NCI-H1092 (cell line): Measurements from ENCODE around the gene STX3.

Experiments used
- DNase-seq: peaks from one replicate; lab custom pipeline; 2025; lab: John Stamatoyannopoulos, UW

Gene STX3

GRCh38 chr11:59754859-59755700 lies at the start of gene STX3:
Gene STX3 (plus strand): TSS chr11:59755376. CDS start chr11:59755606, 230 bp downstream.
- no peak for DNase-seq

- DNase-seq, result no peak
Observed at GRCh38 chr11:59706518-59707285, 48.5 kb upstream of the STX3 start.

DNA sequence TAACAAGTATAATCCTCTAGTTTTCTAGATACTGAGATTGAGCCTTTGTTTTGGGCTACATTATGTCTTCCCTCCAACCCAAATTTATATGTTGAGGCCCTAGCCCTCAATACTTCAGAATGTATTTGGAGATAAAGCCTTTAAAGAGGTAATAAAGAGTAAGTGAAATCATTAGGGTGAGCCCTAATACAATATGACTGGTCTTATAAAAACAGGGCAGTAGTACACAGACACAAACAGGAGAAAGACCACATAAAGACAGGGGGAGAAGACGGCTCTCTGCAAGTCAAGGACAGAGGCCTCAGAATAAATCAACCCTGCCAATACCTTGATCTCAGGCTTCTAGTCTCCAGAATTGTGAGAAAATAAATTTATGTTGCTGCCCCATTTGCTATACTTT lies 47.8 kb upstream of the STX3 start:
- no peak for DNase-seq

- no peak for DNase-seq
Observed at GRCh38 chr11:59708537-59708936, 46.6 kb upstream of the STX3 start.

GRCh38 chr11:59710136-59710847 lies 44.9 kb upstream of the STX3 start:
- DNase-seq, result no peak

DNA sequence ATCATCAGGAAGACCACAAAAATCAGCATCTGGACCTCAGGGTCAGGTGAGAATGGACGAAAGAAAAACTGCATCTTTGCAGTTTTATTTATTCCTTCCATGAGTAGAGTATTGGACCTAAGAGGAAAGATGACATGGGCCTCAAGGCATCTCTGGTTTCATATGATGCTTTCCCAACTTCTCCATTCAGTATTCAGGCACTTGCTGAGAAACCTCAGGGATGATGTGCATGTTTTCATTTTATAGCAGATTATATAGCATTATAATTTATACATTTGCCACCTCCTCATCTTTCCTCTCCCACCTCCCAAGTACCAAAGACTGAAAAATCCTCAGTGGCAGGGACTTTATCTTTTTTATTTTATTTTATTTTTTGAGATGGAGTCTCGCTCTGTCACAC lies 41.4 kb upstream of the STX3 start, which contains the start of gene OR10V1:
TSS of gene OR10V1 (minus strand) at position 101 of the 400 bp plus-strand sequence. CDS start at position 101, 0 bp downstream.
- no peak for DNase-seq

GRCh38 chr11:59716051-59716450 lies 39.1 kb upstream of the STX3 start:
- no peak for DNase-seq

DNA sequence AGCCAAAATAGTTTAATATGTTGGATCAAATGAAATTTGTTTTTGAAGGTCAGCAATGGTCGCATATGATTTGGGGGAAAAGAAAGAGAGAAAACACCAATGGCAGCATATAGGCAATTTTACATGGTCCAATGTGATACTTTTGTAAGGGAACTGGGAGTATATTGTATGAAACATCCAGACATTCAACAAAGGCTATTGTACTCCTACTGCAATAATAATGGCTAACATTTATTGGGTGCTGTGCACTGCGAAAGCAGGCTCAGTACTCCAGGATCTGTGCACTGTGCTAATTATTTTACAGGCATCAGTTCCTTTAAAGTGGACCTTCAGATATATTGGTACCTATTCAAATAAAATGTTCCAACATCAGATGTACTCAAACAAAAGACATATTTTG lies 35.6 kb upstream of the STX3 start:
- DNase-seq, result no peak

- no peak for DNase-seq
Observed at GRCh38 chr11:59724066-59724465, 31.1 kb upstream of the STX3 start.

DNA sequence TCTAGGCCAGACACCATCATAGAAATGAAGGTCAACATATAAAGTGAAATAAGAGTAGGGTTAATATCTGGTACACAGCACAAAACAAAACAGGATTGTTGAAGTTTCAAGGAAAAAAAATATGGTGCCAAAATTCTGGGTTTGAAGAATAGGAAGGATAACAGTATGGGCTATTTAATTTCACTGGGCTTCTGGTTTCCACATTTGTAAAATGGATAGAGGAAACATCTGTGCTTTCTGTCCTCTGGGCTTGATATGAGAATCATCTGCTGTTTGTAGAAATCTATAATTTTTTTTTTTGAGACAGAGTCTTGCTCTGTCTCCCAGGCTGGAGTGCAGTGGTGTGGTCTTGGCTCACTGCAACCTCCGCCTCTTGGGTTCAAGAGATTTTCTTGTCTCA lies 27.8 kb upstream of the STX3 start:
- DNase-seq, result no peak

- DNase-seq, result no peak
Observed at GRCh38 chr11:59728154-59728553, 27.0 kb upstream of the STX3 start.

- no peak for DNase-seq
Observed at GRCh38 chr11:59728913-59729312, 26.3 kb upstream of the STX3 start.

GRCh38 chr11:59729834-59730233 lies 25.3 kb upstream of the STX3 start:
- no peak for DNase-seq

- no peak for DNase-seq
Observed at GRCh38 chr11:59730896-59731565, 24.1 kb upstream of the STX3 start.

DNA sequence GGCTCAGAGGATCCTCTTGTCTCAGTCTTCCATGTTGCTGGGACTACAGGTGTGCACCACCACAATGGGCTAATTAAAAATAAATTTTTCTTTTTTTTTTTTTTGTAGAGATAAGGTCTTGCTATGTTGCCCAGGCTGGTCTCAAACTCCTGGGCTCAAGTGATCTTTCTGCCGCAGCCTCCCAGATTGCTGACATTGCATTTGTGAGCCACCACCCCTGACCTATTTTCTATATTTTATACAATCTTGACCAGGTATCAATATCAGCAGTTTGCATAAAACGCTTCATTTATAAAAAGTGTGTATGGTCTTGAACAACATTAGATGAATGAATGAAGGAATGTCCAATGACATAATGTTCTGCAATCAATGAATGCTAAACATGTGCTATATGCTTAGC lies 9.1 kb upstream of the STX3 start:
- DNase-seq, result no peak

DNA sequence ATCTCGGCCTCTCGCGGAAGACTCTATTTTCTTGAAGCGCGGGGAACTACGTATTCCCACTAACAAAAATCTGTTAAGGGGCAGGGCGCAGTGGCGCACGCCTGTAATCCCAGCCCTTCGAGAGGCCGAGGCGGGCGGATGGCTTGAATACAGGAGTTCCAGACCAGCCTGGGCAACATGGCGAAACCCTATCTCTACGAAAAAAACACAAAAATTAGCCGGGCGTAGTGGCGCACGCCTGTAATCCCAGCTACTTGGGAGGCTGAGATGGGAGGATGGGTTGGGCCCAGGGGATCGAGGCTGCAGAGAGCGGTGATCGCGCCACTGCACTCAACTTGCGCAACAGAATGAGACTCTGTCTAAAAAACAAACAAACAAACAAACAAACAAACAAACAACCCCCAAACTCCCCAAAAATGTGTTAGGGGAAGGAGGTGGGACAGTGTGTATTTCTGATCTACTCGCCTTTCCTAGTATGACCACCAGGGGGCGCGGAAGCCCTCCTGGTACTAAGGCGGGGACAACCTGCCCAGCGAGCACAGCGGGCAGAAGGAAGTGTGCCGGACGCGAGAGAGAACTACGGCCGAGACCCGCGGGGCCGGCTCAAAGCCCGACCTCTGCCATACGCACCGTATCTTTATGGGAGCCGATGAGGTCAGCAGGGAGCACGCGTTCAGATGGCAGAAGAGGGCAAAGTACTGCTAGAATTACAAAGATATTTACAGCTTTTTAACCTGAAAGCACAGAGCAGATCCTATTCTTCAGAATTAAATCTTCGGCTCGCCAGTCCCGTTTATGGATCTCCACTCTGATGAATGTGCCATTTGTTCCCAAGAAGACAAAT lies 1.3 kb upstream of the STX3 start:
- peak; percentile 71 for DNase-seq

DNA sequence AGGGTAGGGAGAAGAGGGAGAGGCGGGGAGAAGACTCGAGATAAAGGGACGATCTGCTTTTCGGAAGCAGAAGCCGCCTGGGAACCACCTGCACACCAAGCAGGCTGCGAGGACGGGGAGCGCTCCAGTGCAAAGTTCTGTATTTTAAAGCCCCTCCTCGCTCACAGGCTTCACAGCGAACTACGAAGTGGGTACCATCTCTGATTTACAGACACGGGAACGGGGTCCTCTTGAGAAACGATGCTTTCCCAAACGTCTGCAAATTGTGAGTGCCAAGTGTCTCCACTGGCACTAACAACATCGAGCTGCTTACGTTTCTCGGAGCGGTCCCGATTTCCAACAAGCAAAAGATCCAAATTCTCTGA lies 700 bp upstream of the STX3 start:
- DNase-seq, result no peak

- no peak for DNase-seq
Observed at GRCh38 chr11:59755701-59756557, 753 bp downstream of the STX3 start.

- DNase-seq, result no peak
Observed at GRCh38 chr11:59756558-59756840, 1.3 kb downstream of the STX3 start.

GRCh38 chr11:59756845-59757244 lies 1.7 kb downstream of the STX3 start:
- DNase-seq, result no peak
